NCI-H446 (cell line): ENCODE measurements around the gene SKI.

ENCODE experiments used
- DNase-seq, 2 experiments: peaks; one replicate each; lab custom pipeline; 2025; lab: John Stamatoyannopoulos, UW

The SKI gene

DNA sequence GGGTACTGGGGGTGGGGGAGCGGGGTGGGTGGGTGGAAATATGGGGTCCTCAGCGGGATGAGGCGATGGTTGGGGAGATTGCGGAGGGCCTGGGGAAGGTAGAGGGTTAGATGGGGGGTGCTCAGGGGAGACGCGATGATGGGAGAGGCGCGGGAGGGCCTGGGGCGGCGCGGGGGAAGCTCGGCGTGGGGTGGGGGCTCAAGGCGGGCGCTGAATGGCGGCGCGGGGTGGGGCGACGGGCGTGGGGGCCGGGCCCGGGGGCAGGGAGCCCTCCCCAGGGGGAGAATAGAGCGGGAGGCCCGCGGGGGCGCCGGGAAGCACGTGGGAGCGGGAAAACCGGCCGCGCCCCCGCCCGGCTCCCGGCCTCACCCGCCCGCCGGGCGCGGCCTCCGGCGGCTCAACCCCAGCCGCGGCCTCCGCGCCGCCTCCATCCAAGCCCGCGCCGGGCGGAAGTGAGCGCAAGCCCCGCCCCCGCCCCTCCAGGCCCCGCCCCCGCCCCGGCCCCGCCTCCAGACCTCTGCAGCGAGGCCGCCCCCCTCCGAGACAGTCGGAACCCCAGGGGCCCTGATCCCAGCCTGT lies 33.7 kb upstream of the SKI start, which contains the start of gene FAAP20:
Gene FAAP20, minus strand, starts transcription at position 454 of the 579 bp plus-strand sequence. Its CDS starts 23 bp downstream, at position 431.
- peak in 1 of 2 experiments; percentile 79 for DNase-seq

DNA sequence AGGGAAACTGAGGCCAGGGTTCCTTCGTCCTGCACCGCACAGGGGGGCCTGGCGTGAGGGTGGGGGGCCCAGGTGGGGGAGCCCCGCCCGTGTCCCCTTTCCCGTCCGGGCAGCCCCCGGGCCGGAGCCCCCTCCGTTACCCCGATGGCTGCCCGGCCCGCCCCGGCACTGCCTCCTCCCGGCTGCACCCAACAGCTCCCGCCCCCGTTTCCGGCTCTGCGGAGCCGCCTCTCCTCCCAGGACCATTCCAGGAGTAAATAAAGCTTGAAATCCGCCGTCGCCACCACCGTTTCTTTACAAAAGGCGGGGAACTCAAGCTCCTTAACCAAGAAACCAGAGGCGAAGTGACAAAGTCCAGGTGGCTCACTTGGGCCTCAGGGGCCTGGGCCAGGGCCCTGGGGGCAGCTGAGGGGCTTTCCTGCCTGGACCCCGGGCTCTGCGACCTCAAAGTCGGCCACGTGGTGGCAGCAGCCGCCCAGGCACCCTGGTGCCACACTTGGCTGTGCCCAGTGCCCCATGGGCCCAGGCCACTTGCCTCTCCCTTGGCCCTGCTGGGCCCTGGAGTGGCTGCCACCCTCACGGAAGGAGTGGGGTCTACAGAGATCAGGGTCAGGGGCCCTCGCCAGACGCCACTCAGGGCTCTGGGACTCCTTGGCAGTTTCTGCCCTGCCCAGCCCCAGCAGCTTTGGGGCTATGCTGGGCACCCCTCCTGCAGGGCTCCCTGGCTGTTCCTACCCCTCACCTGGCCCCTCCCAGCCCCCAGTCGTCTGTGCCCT lies 33.0 kb upstream of the SKI start:
- peak; percentile 84 to 93 for DNase-seq

DNA sequence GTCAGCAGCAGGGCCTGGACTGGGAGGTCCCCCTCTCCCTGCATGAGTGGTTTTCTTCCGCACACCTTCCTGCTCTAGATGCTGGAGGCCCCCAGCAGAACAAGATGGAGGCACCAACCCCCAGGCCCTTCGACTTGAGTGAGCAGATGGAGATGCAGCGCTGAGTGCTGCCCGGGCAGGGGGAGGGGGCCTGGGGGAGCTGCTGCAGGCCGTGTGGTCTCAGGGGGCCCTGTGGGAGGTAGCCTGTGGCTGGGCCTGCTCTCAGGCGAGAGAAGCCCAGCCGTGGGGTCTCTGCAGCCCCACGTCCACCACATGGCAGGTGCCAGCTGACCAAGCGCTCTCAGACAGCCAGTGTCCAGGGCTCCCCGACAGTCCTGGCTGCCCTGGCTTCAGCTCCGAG lies 32.3 kb upstream of the SKI start:
- DNase-seq = no peak

DNA sequence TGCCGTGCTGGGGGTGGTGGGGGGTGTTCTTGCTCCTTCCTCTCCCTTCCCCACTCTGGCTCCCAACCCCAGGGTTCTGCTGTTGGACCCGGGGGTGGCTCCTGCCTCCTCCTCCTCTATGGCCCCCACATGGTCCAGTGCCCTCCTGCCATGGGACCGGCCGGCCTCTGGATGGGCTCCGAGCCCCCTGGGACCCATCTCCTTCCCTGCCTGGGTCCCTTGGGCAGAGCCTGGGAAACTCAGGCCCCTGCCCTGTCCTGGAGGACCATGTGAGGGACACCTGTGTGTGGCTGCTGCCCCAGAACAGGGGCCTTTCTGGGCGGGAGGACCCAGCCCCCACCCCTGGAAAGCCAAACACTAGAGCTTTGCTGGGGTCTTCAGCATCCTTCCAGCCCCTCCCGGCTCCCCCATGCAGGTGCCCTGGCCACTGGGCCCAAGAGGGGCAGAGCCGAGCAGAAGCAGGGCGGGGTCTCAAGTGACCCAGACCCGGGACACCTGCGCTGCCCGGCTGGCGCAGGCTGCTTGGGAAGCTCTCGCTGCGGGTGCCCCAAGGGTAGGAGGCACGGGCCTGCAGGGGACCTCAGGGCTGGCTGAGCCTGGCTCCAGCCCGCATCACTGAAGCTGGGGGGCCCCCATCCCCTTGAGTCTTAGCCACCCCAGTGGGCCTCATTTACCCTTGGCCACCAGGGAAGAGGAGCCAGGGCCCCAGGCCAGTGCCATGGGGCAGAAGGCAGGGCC lies 31.0 kb upstream of the SKI start:
- no peak for DNase-seq

- no peak for DNase-seq
Observed at GRCh38 chr1:2197707-2198165, 30.4 kb upstream of the SKI start.

GRCh38 chr1:2198571-2198970 lies 29.5 kb upstream of the SKI start:
- no peak for DNase-seq

- no peak for DNase-seq
Observed at GRCh38 chr1:2199042-2199810, 28.9 kb upstream of the SKI start.

DNA sequence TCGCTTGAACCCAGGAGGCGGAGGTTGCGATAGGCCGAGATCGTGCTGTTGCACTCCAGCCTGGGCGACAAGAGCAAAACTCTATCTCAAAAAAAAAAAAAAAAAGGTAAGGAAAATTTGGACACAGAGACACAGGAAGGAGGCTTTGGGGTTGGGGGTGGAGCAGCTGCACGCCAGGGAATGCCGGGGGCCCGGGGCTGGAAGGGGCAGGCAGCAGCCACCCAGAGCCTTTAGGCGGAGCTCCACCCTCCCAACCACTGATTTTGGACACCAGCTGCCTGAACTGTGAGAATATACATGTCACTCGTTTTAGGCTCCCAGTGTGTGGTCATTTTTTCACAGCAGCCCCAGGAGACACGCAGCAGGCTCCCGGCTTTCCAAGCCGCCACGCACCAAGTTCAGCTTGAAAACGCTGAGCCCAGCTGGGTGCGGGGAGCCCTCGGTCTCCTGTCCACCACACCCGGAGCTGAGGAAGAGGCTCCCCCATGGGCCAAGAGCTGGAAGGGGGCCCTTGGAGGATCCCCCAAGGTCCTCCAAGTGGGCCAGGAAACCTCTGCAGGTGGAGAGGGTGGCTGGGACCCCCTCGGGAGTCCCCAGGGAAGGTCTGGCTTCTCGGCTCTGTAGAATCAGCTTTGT lies 27.7 kb upstream of the SKI start:
- DNase-seq = no peak

- no peak for DNase-seq
Observed at GRCh38 chr1:2201062-2201461, 27.1 kb upstream of the SKI start.

- no peak for DNase-seq
Observed at GRCh38 chr1:2202008-2202575, 26.0 kb upstream of the SKI start.

DNA sequence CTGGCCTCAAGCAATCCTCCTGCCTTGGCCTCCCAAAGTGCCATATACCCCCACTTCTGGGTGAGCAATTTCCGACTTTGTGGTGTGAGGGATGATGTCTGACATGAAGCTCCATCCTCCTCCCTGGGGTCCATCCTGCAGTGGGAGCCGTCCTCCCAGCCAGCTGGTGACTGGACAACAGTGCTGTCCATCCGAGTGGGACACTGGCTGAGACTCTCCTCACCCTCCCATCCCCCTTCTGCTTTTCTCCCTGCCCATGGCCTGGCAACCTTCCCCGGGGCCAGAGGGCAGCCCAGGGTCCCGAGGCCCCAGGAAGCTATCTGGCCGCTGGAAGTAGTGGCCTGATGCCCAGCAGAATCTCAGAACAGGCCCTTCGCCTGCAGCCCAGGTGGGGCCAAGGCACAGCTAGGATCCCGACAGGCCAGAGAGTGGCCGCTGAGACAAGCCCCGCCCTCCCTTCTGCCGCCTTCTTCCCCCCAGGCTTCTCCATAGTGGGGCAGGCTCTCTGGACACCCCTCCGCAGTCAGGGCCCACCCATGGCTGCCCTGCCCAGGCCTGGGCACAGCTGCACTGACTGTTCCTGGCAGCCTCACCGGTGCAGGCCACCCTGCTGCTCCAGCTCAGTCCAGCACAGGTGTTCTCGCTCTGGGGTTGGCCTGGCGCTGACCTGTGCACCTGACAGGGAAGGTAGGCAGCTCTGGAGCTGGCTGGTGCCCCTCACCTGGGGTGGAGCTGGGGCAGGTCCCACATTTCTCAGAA lies 25.1 kb upstream of the SKI start:
- no peak for DNase-seq

DNA sequence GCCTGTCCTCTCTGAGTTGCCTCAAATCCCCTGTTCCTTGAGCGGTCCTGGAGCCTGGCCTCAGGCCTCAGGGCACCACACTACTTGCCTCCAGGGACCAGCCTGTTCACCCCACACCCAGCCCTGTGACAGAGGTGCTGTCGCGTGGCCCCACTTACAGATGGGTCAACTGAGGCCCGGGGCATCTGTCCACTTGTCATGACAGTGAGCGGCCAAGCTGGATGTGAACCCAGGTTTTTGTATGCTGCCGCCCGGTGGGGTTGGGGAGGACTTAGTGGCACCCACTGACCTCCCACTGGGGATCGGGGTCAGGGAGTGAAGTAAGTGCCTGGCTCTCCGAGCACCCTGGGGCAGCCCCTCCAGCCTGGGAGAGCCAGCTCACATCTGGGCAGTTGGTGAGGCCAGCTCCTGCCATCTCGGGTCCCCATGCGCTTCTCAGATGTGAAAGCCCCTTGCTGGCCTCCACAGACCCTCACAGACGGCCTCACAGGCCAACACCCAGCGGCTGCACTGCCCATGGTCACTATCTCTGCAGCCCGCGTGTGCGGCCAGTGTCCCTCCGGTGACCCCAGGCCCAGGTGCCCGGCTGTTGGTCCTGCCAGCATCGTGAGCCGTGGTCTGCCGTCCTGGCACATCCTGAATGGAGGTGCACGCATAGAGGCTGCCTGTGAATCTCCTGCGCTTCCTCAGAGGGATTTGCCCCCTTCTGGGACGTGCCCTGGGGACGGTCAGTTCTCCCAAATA lies 24.3 kb upstream of the SKI start:
- DNase-seq = no peak

DNA sequence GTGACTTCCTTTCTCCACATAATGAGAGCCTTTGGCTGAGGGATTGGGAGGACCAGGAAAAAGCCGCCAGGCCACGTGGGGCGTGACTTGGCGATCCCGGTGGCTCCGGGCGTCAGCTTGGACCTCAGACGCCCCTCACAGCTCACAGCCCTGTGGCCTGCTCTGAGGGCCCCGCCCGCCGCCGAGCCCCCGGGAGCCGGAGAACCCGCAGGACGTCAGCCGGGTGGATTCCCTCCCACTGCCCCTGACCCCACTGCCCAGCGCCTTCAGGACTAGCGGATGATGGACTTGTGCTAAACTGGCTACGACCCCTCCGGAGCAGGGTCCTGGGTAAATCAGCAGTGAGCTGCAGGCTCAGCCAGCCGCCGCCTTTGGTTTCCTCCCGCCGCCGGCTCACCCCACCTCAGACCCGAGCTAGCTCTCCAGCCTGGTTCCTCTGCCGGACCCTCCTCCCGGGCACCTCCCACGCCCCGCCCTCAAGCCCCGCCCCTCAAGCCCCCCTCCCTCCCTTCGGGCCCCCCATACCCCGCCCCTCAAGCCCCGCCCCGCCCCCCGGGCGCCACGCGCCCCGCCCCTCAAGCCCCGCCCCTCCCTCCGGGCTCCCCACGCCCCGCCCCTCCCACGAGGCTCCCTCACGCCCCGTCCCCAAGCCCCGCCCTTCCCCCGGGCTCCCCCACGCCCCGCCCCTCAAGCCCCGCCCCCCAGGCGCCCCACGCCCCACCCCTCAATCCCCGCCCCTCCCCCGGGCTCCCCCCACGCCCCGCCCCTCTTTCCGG lies 23.5 kb upstream of the SKI start:
- peak; percentile 38 to 88 for DNase-seq

GRCh38 chr1:2205191-2205952 lies 22.7 kb upstream of the SKI start:
- DNase-seq = peak; percentile 53 to 90

- no peak for DNase-seq
Observed at GRCh38 chr1:2206813-2207487, 21.2 kb upstream of the SKI start.

DNA sequence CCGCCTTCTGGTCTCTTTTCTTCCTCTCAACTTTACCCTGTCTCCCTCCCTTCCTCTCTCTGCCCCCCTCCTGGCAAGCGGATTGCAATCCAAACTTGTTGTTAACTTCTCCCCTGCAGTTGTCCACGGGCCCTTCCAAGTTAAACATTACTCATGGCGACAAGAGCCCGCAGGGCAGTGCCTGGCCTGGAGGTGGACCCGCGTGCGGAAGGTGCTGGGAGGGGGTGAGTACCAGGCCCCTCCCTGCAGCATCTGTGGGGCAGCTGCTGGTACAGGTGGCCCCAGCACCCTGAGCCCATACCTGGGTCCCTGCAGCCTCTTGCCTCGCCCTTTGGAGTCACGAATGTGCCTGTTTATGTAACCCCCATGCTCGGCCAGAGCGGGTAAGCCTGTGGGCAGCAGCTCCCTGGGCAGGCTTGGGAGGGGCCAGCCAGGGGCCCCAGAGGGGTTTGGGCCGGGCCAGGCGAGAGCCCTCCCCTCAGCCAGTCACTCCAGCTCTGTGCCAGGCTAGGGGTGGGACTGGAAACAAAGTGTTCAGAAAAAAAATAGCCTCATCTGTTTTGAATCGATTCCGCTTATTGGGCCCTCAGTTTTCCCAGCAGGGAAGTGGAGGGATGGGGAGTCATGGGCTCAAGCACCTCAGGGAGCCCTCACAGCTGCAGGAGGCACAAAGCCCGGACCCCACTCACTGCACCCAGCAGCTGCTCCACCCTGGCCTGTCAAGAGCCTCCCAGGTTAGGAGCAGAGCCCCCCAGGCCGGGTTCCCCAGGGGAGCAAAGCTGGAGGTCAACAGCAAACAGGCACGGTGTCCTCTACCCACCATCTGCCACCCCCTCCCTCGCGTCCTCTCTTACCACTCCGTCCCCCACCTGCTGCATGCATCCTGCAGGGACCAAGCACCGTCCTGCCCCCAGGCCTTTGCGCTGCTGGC lies 19.5 kb upstream of the SKI start:
- peak in 1 of 2 experiments; percentile 43 for DNase-seq
